NB4 (cell line): ENCODE data around the gene LCE7A.

ENCODE experiments used
- POLR2A ChIP-seq: IDR thresholded peaks from 2 replicates; pipeline ENCODE4 v1.6.1; 2011; ENCODE audit warnings: mild to moderate bottlenecking; ENCODE audit not compliant: insufficient read length; ENCODE audit errors: extremely low read depth
- TF ChIP-seq, protein P1 (sequence below): IDR thresholded peaks from 2 replicates; pipeline ENCODE4 v1.6.1; 2011; ENCODE audit warnings: low read depth, low read length
- TF ChIP-seq, protein P2 (sequence below): IDR thresholded peaks from one replicate; pipeline ENCODE4 v1.5.1; 2012; ENCODE audit warnings: low read depth, low read length

DNA sequence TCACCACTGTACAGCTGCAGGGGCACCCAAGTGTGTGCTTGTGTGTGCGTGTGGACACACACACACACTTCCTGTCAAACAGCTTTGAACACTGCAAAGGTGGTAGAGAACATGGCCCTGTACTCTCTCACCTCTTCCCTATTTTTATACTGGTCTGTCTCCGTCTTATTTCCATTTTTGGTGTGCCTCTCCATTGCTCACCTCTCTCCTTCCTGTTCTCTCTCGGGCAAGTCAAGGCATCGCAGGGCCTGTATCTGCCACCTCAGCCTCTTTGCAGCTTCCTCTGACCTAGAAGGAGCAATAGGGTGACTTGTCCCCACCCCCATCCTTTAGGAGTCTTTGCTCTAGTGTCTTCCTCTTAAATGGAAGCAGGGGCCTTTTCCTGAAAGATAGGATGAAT lies 20.5 kb downstream of the LCE7A start:
- TF ChIP-seq, protein P1, sequence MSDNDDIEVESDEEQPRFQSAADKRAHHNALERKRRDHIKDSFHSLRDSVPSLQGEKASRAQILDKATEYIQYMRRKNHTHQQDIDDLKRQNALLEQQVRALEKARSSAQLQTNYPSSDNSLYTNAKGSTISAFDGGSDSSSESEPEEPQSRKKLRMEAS: no peak
- TF ChIP-seq, protein P2, sequence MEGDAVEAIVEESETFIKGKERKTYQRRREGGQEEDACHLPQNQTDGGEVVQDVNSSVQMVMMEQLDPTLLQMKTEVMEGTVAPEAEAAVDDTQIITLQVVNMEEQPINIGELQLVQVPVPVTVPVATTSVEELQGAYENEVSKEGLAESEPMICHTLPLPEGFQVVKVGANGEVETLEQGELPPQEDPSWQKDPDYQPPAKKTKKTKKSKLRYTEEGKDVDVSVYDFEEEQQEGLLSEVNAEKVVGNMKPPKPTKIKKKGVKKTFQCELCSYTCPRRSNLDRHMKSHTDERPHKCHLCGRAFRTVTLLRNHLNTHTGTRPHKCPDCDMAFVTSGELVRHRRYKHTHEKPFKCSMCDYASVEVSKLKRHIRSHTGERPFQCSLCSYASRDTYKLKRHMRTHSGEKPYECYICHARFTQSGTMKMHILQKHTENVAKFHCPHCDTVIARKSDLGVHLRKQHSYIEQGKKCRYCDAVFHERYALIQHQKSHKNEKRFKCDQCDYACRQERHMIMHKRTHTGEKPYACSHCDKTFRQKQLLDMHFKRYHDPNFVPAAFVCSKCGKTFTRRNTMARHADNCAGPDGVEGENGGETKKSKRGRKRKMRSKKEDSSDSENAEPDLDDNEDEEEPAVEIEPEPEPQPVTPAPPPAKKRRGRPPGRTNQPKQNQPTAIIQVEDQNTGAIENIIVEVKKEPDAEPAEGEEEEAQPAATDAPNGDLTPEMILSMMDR: no peak
- TF ChIP-seq POLR2A: no peak
